GM23248 (cell line): ENCODE measurements around the gene LMOD2.

ENCODE experiments used
- EZH2 ChIP-seq: fragments of 200-600 bp; sonication (generic); IDR thresholded peaks from 2 replicates; pipeline ENCODE4 v1.6.1; 2018; ENCODE audit warnings: antibody characterized with exemption, mild to moderate bottlenecking; ENCODE audit not compliant: insufficient read depth, poor library complexity, severe bottlenecking
- EZH2phosphoT487 ChIP-seq: fragments of 200-600 bp; sonication (generic); IDR thresholded peaks from 2 replicates; pipeline ENCODE4 v1.6.1; 2018; ENCODE audit warnings: antibody characterized with exemption, moderate library complexity, mild to moderate bottlenecking, low read depth; ENCODE audit not compliant: insufficient read depth

DNA sequence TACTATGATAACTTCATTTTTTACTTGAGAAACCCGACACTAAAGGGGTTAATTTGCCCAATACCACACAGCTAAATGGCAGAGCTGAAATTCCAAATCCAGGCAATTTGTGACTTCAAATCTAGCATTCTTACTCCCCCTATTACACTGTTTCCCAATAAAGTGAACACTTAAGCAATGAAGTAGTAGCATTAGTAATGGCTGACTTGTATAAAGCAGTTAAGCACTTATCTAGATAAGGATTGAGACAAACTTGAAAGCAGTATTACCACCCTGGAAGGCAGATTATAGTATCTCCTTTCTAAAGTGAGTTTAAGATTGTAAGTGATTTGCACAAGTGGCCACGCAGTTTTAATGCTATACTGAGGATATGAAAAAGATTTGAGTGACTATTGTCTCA lies 53.9 kb downstream of the LMOD2 start:
- no peak for TF ChIP-seq EZH2
- no peak for TF ChIP-seq EZH2phosphoT487
